Measurements from ENCODE around the gene CCNL2. TPM values are rescaled to one million over a fixed set of nuclear protein-coding genes. Genes with fewer than 3 reads are reported as not detected.

Gene CCNL2
- total RNA-seq, 1 donor from 2014 or later: 386 TPM

DNA sequence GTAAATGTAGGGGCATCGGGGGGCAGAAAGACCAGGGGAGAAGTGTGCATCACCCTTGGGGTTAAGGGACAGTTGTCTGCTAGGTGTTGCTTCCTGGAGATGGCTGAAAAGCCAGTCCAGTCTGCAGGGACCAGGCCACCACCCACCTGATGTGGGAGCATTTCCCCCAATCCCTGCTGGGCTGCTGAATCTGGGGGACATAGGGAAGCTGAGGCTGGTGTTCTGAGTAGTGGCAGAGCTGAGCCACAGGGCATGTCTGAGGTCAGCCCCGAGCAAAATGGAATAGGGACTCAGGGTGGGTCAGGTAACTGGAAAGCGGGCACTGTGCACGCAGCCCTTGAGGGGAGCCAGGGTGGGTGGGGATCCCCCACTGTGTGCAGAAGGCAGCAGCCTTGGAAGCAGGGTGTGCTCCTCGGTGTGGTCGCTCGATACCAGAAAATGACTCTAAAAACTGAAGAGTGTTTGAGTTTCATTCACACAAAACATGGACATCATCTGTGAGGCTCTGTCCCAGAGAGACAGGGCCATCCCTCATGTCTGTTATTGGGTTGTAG lies 2.4 kb upstream of the CCNL2 start:
- no peaks in the 10 kb centered on the region for H3K27me3 Mint-ChIP-seq
- peaks cover 20% of the 10 kb centered on the region for H3K4me1 Mint-ChIP-seq (ENCODE audit: low read depth)
- peak overlapping the region; percentile 57 for H3K4me3 Mint-ChIP-seq (ENCODE audit: low read depth)
- H3K36me3 Mint-ChIP-seq (ENCODE audit: insufficient read depth): peaks cover 22% of the 10 kb centered on the region
- TF ChIP-seq, protein P1, sequence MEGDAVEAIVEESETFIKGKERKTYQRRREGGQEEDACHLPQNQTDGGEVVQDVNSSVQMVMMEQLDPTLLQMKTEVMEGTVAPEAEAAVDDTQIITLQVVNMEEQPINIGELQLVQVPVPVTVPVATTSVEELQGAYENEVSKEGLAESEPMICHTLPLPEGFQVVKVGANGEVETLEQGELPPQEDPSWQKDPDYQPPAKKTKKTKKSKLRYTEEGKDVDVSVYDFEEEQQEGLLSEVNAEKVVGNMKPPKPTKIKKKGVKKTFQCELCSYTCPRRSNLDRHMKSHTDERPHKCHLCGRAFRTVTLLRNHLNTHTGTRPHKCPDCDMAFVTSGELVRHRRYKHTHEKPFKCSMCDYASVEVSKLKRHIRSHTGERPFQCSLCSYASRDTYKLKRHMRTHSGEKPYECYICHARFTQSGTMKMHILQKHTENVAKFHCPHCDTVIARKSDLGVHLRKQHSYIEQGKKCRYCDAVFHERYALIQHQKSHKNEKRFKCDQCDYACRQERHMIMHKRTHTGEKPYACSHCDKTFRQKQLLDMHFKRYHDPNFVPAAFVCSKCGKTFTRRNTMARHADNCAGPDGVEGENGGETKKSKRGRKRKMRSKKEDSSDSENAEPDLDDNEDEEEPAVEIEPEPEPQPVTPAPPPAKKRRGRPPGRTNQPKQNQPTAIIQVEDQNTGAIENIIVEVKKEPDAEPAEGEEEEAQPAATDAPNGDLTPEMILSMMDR (IDR thresholded peaks at IDR 0.05; ENCODE audit: unreplicated experiment): no peak
- no peaks in the 10 kb centered on the region for H3K9me3 Mint-ChIP-seq (ENCODE audit: low read depth)
- H3K27ac Mint-ChIP-seq: no peak overlapping the region
- no peak for DNase-seq (ENCODE audit: low spot score, unreplicated experiment)

DNA sequence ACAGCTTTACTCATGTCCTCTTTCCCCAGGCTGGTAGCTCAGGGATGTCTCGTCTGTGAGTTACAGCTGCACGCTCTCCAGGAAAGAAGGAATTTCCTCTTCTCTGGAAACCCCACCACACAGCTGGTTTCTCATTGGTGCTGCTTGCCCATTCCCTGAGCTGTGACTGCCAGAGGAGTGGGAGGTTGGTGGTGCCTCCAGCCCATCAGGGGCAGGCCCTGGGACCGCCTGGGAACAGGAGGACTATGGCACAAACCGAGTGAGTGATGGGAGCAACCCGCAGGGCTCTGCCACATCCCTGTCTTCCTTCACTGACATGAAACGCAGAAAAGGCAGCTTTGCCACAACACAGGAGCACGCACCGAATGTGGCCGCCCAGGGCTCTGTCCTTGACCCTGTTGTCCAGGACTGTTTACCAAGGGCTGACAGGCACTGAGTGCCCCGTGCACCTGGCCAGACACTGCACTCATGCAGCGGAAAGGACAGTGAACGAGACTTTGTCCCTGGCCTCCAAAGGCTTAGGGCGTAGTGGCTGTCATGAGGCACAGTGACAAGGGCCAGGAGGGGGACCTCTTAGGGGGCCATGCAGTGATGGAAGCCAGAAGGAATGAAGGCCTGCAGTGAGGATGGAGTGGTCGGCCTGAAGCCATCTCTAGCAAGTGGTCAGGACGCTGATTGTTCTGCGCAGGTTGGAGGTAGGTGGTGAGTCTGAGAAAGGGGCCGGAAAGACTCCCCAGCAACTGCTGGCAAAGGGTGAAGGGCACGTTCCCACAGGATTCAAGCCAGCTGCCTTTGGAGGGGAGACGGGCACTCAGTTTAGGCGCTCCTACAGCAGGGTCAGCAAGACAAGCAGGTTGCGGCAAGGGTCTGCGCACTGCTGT lies 1.7 kb upstream of the CCNL2 start:
- Mint-ChIP-seq H3K4me3 (ENCODE audit: low read depth) (peak overlapping the region; percentile 89), H3K27me3 (no peaks in the 10 kb centered on the region), H3K27ac (peak overlapping the region; percentile 88), H3K4me1 (ENCODE audit: low read depth) (peaks cover 15% of the 10 kb centered on the region), H3K9me3 (ENCODE audit: low read depth) (no peaks in the 10 kb centered on the region), H3K36me3 (ENCODE audit: insufficient read depth) (peaks cover 22% of the 10 kb centered on the region)
- TF ChIP-seq, protein P1 (IDR thresholded peaks at IDR 0.05; ENCODE audit: unreplicated experiment): no peak
- no peak for DNase-seq (ENCODE audit: low spot score, unreplicated experiment)

- H3K36me3 Mint-ChIP-seq (ENCODE audit: insufficient read depth): peaks cover 24% of the 10 kb centered on the region
- TF ChIP-seq, protein P1 (IDR thresholded peaks at IDR 0.05; ENCODE audit: unreplicated experiment): no peak
- peak overlapping the region; percentile 88 for H3K27ac Mint-ChIP-seq
- peak overlapping the region; percentile 89 for H3K4me3 Mint-ChIP-seq (ENCODE audit: low read depth)
- H3K9me3 Mint-ChIP-seq (ENCODE audit: low read depth): no peaks in the 10 kb centered on the region
- DNase-seq (ENCODE audit: low spot score, unreplicated experiment): no peak
- H3K4me1 Mint-ChIP-seq (ENCODE audit: low read depth): peaks cover 16% of the 10 kb centered on the region
- no peaks in the 10 kb centered on the region for H3K27me3 Mint-ChIP-seq
Measured at GRCh38 chr1:1399872-1400575, 889 bp upstream of the CCNL2 start.

- H3K9me3 Mint-ChIP-seq (ENCODE audit: low read depth): no peaks in the 10 kb centered on the region
- H3K27ac Mint-ChIP-seq: peak overlapping the region; percentile 89
- peak overlapping the region; percentile 89 for H3K4me3 Mint-ChIP-seq (ENCODE audit: low read depth)
- peaks cover 16% of the 10 kb centered on the region for H3K4me1 Mint-ChIP-seq (ENCODE audit: low read depth)
- TF ChIP-seq, protein P1 (IDR thresholded peaks at IDR 0.05; ENCODE audit: unreplicated experiment): no peak
- H3K36me3 Mint-ChIP-seq (ENCODE audit: insufficient read depth): peaks cover 26% of the 10 kb centered on the region
- no peaks in the 10 kb centered on the region for H3K27me3 Mint-ChIP-seq
- DNase-seq (ENCODE audit: low spot score, unreplicated experiment): no peak
Measured at GRCh38 chr1:1398677-1399186, 403 bp downstream of the CCNL2 start.

All from progenitor cell of endocrine pancreas (in vitro differentiated cells).